Neural cell (in vitro differentiated cells): ENCODE results near the gene HSPA4L. TPM values are rescaled to one million over a fixed set of nuclear protein-coding genes. Genes with fewer than 3 reads are reported as not detected.

Experiments used
- H2AFZ ChIP-seq: fragments of 200-600, 300-800 bp; sonication (generic), shearing (Covaris generic); 2 replicates; pipeline ENCODE4 v1.6.0; 2014; ENCODE audit warnings: low read depth, mild to moderate bottlenecking, antibody characterized with exemption, low read length, moderate library complexity
- H3F3A ChIP-seq: fragments of 200-600 bp; shearing (Covaris generic); 2 replicates; pipeline ENCODE4 v1.6.1; 2016; ENCODE audit warnings: mild to moderate bottlenecking, moderate library complexity, mixed read lengths, antibody characterized with exemption, low read length; ENCODE audit not compliant: insufficient read depth, poor library complexity, severe bottlenecking
- H3K27ac ChIP-seq: fragments of 200-600, 300-800 bp; sonication (generic), shearing (Covaris generic); 2 replicates; pipeline ENCODE4 v1.5.1; 2014; ENCODE audit warnings: mild to moderate bottlenecking, low read length, moderate library complexity
- H3K27me3 ChIP-seq: fragments of 300-800, 200-600 bp; sonication (generic), shearing (Covaris generic); 2 replicates; pipeline ENCODE4 v1.6.0; 2014; ENCODE audit warnings: mild to moderate bottlenecking, low read depth, low read length, moderate library complexity; ENCODE audit not compliant: insufficient read depth
- H3K36me3 ChIP-seq: fragments of 300-800, 200-600 bp; sonication (generic), shearing (Covaris generic); 2 replicates; pipeline ENCODE4 v1.5.1; 2014; ENCODE audit warnings: mild to moderate bottlenecking, antibody characterized with exemption, low read length, moderate library complexity; ENCODE audit not compliant: insufficient read depth
- H3K4me2 ChIP-seq: fragments of 300-800, 200-600 bp; sonication (generic), shearing (Covaris generic); 2 replicates; pipeline ENCODE4 v1.6.0; 2014; ENCODE audit warnings: mild to moderate bottlenecking, low read length
- H3K4me3 ChIP-seq: fragments of 300-800, 200-600 bp; sonication (generic), shearing (Covaris generic); 2 replicates; pipeline ENCODE4 v1.5.1; 2014; ENCODE audit warnings: mild to moderate bottlenecking, low read length, moderate library complexity
- H3K79me2 ChIP-seq: fragments of 200-600 bp; shearing (Covaris generic); replicated peaks from 2 replicates; pipeline ENCODE4 v1.6.0; 2014; ENCODE audit warnings: mild to moderate bottlenecking, low read length, moderate library complexity; ENCODE audit not compliant: insufficient read depth
- H3K9ac ChIP-seq: fragments of 300-800, 200-600 bp; sonication (generic), shearing (Covaris generic); 2 replicates; pipeline ENCODE4 v1.6.1; 2016; ENCODE audit warnings: mild to moderate bottlenecking, low read length, mixed read lengths
- H3K9me2 ChIP-seq: fragments of 200-600 bp; shearing (Covaris generic); 2 replicates; pipeline ENCODE4 v1.6.1; 2016; ENCODE audit warnings: mild to moderate bottlenecking, low read length, mixed read lengths; ENCODE audit not compliant: insufficient read depth
- H3K9me3 ChIP-seq: fragments of 200-600, 300-800 bp; sonication (generic), shearing (Covaris generic); 2 replicates; pipeline ENCODE4 v1.6.1; 2016; ENCODE audit warnings: mild to moderate bottlenecking, mixed run types, low read length, moderate library complexity, mixed read lengths
- H4K20me1 ChIP-seq: fragments of 200-600 bp; shearing (Covaris generic); 2 replicates; pipeline ENCODE4 v1.6.1; 2016; ENCODE audit warnings: mild to moderate bottlenecking, mixed run types; ENCODE audit not compliant: insufficient read depth
- EP300 ChIP-seq: fragments of 450-650 bp; conservative IDR thresholded peaks from 2 replicates; pipeline ENCODE4 v1.6.1; 2014; ENCODE audit warnings: antibody characterized with exemption, mild to moderate bottlenecking, moderate library complexity; ENCODE audit not compliant: poor library complexity, severe bottlenecking
- EZH2 ChIP-seq: fragments of 200-600, 300-800 bp; shearing (Covaris generic), sonication (generic); IDR thresholded peaks from 2 replicates; pipeline ENCODE4 v1.6.1; 2014; ENCODE audit warnings: antibody characterized with exemption, low read length, borderline replicate concordance, mild to moderate bottlenecking; ENCODE audit not compliant: insufficient read depth, poor library complexity, severe bottlenecking
- RAD21 ChIP-seq: fragments of 450-650 bp; conservative IDR thresholded peaks from 2 replicates; pipeline ENCODE4 v1.6.1; 2014; ENCODE audit warnings: antibody characterized with exemption, mild to moderate bottlenecking, moderate library complexity
- SMC3 ChIP-seq: fragments of 450-650 bp; conservative IDR thresholded peaks from 2 replicates; pipeline ENCODE4 v1.6.1; 2014; ENCODE audit warnings: antibody characterized with exemption, mild to moderate bottlenecking, moderate library complexity; ENCODE audit not compliant: poor library complexity
- TAF1 ChIP-seq: IDR thresholded peaks from 2 replicates; pipeline ENCODE4 v1.6.1; 2012; ENCODE audit warnings: low read depth
- polyA plus RNA-seq: library from polyadenylated mRNA; depleted of rRNA; stranded (reverse); fragments of >200 nt; gene quantifications from 2 replicates; pipeline ENCODE4 v1.2.3, GENCODE V29; 2014
- TF ChIP-seq, protein P1 (sequence below): fragments of 450-650 bp; IDR thresholded peaks from 2 replicates; pipeline ENCODE4 v1.5.1; 2014; ENCODE audit warnings: antibody characterized with exemption, mild to moderate bottlenecking, moderate library complexity; ENCODE audit not compliant: poor library complexity, severe bottlenecking

The HSPA4L gene
- polyA plus RNA-seq, 1 donor from 2014 or later = 12.5 TPM

DNA sequence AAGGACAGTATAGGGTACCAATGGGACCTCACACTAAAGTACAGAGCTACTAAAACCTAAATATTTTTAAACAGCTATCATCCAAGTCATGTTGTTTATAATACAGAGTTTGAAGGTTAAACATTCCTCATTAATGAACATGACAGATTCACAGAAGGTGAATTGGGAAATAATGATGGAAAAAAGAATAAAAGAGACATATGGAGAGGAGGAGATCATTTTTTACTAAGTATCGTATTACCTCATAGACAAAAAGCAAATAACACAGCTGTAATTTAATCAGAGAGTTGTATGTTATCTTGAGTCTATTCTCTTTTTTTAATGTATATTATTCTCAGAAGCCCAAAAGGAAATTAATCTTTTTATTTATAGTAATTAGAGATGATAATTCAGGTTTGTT is 106.4 kb downstream of the HSPA4L start:
- no peak overlapping the region for H3K9ac ChIP-seq
- no peaks in the 10 kb centered on the region for H3K9me2 ChIP-seq
- H3K4me2 ChIP-seq = no peak overlapping the region
- no peaks in the 10 kb centered on the region for H3K9me3 ChIP-seq
- no peaks in the 10 kb centered on the region for H4K20me1 ChIP-seq
- H3K4me3 ChIP-seq = no peak overlapping the region
- no peak overlapping the region for H3K27ac ChIP-seq
- no peaks in the 10 kb centered on the region for H3K79me2 ChIP-seq
- peaks cover 6% of the 10 kb centered on the region for H3K36me3 ChIP-seq
- H3K27me3 ChIP-seq = no peaks in the 10 kb centered on the region
- no peaks in the 10 kb centered on the region for H3F3A ChIP-seq
- no peak overlapping the region for H2AFZ ChIP-seq
- TF ChIP-seq EZH2 (no peak), SMC3 (no peak), RAD21 (no peak), EP300 (no peak)

DNA sequence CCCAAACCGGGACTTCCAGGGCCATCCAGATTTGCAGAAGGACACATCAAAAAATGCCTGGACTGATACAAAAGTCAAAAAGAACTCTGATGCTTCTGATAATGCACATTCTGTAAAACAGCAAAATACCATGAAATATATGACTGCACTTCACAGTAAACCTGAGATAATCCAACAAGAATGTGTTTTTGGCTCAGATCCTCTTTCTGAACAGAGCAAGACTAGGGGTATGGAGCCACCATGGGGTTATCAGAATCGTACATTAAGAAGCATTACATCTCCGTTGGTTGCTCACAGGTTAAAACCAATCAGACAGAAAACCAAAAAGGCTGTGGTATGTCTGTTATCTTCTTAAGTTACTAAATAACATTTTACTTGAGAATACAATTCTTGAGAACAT is 107.8 kb downstream of the HSPA4L start:
- Histone ChIP-seq H3K27me3 (no peaks in the 10 kb centered on the region), H3K9ac (no peak overlapping the region), H3K9me2 (no peaks in the 10 kb centered on the region), H3F3A (no peaks in the 10 kb centered on the region), H2AFZ (no peak overlapping the region), H3K27ac (no peak overlapping the region), H3K4me2 (no peak overlapping the region), H3K79me2 (no peaks in the 10 kb centered on the region), H4K20me1 (no peaks in the 10 kb centered on the region), H3K9me3 (no peaks in the 10 kb centered on the region), H3K4me3 (no peak overlapping the region), H3K36me3 (peaks cover 6% of the 10 kb centered on the region)
- TF ChIP-seq, protein P1, sequence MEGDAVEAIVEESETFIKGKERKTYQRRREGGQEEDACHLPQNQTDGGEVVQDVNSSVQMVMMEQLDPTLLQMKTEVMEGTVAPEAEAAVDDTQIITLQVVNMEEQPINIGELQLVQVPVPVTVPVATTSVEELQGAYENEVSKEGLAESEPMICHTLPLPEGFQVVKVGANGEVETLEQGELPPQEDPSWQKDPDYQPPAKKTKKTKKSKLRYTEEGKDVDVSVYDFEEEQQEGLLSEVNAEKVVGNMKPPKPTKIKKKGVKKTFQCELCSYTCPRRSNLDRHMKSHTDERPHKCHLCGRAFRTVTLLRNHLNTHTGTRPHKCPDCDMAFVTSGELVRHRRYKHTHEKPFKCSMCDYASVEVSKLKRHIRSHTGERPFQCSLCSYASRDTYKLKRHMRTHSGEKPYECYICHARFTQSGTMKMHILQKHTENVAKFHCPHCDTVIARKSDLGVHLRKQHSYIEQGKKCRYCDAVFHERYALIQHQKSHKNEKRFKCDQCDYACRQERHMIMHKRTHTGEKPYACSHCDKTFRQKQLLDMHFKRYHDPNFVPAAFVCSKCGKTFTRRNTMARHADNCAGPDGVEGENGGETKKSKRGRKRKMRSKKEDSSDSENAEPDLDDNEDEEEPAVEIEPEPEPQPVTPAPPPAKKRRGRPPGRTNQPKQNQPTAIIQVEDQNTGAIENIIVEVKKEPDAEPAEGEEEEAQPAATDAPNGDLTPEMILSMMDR = no peak
- TF ChIP-seq TAF1 = no peak

Other genes starting within 250 kb of the HSPA4L start
- 14.0 and 15.7 TPM in 2 replicates for gene INTU, start 149.4 kb upstream of the HSPA4L start, polyA plus RNA-seq
- gene SLC25A31, start 51.9 kb upstream of the HSPA4L start, polyA plus RNA-seq = 0.28 TPM in 1 of 2 replicates, not detected in the other
- 10.5 and 13.9 TPM in 2 replicates for gene PLK4, start 98.6 kb downstream of the HSPA4L start, polyA plus RNA-seq
- gene MFSD8, start 182.9 kb downstream of the HSPA4L start, polyA plus RNA-seq = 84.5 and 92.9 TPM in 2 replicates
- 10.9 and 17.5 TPM in 2 replicates for gene ABHD18, start 183.1 kb downstream of the HSPA4L start, polyA plus RNA-seq